Prostate gland (tissue), 2 donors: Measurements from ENCODE around the gene PGGHG. TPM values are rescaled to one million over a fixed set of nuclear protein-coding genes. Genes with fewer than 3 reads are reported as not detected.
"Not testable (repeated sequence)": the region's sequence is repeated elsewhere in the genome, so short reads cannot be mapped to it uniquely, and the experiment has no call there.

Experiments used
- DNase-seq: peaks from one replicate; pipeline ENCODE4 v3.0.0-alpha.2; 2019; ENCODE audit warnings: low spot score
- H3K27ac ChIP-seq, 2 donors: fragments of 200-600 bp; sonication (generic); 2 replicates each; pipeline ENCODE4 v1.5.1; 2017 to 2019
- H3K27me3 ChIP-seq: fragments of 200-600 bp; sonication (generic); replicated peaks from 2 replicates; pipeline ENCODE4 v1.5.1; 2019; ENCODE audit not compliant: insufficient read depth
- H3K36me3 ChIP-seq, 2 donors: fragments of 200-600 bp; sonication (generic); 1 replicate in 1 of 2; 2 replicates in 1 of 2; pipeline versions ENCODE4 v1.5.1 to v1.8.1; 2017 to 2019
- H3K4me1 ChIP-seq: fragments of 200-600 bp; sonication (generic); replicated peaks from 2 replicates; pipeline ENCODE4 v1.5.1; 2019
- H3K4me3 ChIP-seq, 2 donors: fragments of 200-600 bp; sonication (generic); 2 replicates each; pipeline ENCODE4 v1.5.1; 2017 to 2019
- H3K9me3 ChIP-seq: fragments of 200-600 bp; sonication (generic); 2 replicates; pipeline ENCODE4 v1.5.1; 2017
- POLR2A ChIP-seq: fragments of 450-650 bp; IDR thresholded peaks from one replicate; pipeline ENCODE4 v1.6.1; 2016; ENCODE audit warnings: antibody characterized with exemption, mild to moderate bottlenecking
- POLR2AphosphoS5 ChIP-seq: sonication (generic); formaldehyde crosslinking; IDR thresholded peaks from one replicate; pipeline ENCODE4 v1.6.1; 2017; ENCODE audit warnings: antibody characterized with exemption
- WGBS: methylation state at CpG from one replicate; pipeline ENCODE4 v1.1.5; 2018; 5-methylcytosine and 5-hydroxymethylcytosine counted together
- intact Hi-C: fragments of 100-400 bp; cut with DNase I; formaldehyde crosslinking; loops from one replicate; pipeline ENCODE4 v1.14.2; 2022
- total RNA-seq, 2 donors: library from RNA; depleted of rRNA; stranded (reverse); fragments of >200 nt; gene quantifications; one replicate each; pipeline ENCODE4 v1.1.0, GENCODE V29; 2016
- TF ChIP-seq, protein P1 (sequence below), 4 experiments: fragments of 200-600 bp in 2 of 4; fragments of 450-650 bp in 2 of 4; sonication (generic) in 2 of 4; IDR thresholded peaks; 1 replicate in 3 of 4; 2 replicates in 1 of 4; pipeline ENCODE4 v1.5.1; 2016 to 2019; ENCODE audit warnings: antibody characterized with exemption in 4 of 4, mild to moderate bottlenecking in 2 of 4, moderate library complexity in 2 of 4

The PGGHG gene
- total RNA-seq, 2 donors from 2014 or later, result 18.4 to 63.1 TPM

DNA sequence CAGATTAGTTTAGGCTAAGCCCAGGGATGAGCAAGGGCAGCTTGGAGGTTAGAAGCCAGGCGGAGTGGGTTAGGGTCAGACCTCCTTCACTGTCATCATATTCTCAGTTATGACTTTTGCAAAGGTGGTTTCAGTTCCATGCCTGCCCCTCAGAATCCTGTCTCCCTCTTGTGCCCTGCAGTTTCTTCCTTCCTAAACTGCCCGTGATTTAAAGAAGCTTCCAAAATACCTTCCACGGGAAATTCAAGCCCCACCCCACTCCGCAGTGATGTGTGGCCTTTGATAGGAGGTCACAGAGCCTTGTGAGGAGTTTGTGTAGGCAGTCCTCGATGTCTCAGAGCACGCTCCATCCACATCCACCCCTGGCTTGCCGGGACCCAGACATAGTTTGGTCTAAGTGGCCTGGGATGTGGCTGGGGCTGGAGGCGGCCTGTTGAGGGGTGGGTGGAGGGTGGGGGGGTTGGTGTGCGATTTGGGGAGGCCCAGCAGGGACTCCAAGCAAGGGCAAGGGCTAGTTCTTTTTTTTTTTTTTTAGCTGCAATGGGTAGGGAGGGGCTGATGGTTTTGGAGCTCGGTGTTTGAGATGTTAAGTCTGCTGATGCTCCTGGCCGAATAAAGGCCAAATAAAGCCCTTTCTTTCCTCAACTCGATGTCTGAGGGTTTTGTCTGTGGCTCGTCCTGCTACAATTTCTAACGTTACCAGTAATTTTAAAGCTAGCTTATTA, 23.3 kb downstream of the PGGHG start:
- WGBS, result 62% methylated on average over 14 of the region's 14 CpGs
- no peak overlapping the region for H3K4me3 ChIP-seq
- peak overlapping the region; percentile 84 to 86 for H3K27ac ChIP-seq
- no peaks in the 10 kb centered on the region for H3K9me3 ChIP-seq
- TF ChIP-seq, protein P1, sequence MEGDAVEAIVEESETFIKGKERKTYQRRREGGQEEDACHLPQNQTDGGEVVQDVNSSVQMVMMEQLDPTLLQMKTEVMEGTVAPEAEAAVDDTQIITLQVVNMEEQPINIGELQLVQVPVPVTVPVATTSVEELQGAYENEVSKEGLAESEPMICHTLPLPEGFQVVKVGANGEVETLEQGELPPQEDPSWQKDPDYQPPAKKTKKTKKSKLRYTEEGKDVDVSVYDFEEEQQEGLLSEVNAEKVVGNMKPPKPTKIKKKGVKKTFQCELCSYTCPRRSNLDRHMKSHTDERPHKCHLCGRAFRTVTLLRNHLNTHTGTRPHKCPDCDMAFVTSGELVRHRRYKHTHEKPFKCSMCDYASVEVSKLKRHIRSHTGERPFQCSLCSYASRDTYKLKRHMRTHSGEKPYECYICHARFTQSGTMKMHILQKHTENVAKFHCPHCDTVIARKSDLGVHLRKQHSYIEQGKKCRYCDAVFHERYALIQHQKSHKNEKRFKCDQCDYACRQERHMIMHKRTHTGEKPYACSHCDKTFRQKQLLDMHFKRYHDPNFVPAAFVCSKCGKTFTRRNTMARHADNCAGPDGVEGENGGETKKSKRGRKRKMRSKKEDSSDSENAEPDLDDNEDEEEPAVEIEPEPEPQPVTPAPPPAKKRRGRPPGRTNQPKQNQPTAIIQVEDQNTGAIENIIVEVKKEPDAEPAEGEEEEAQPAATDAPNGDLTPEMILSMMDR (IDR thresholded peaks at IDR 0.05), result no peak
- TF ChIP-seq POLR2A (no peak), POLR2AphosphoS5 (no peak)
- H3K4me1 ChIP-seq, result peaks cover 16% of the 10 kb centered on the region
- H3K27me3 ChIP-seq, result no peaks in the 10 kb centered on the region
- H3K36me3 ChIP-seq, result no peaks in the 10 kb centered on the region
- intact Hi-C loops, result no loop called here
- DNase-seq, result no peak

DNA sequence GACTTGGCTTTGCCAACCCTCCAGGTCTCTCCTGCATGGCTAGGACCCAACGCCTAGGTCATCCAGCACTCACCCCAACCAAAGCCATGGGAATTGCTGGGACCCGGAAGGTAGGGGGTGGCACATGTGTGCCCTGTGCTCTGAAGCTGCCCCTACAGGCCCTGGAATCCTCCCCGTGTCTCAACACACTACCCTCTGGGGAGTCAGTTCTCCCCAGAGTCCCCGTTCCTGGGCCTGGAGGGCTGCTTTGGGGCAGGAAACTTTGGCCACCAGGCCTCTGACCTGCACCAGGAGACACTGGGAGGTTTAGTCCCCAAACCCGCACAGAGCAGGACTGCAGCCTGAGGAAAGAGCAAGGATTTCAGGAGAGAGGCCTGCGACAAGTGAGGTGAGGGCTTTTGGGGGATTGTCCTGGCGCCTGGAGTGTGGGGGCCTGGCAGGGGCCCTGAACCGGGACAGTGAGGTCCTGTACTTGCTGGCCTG, 24.4 kb downstream of the PGGHG start:
- 40% methylated on average over 8 of the region's 8 CpGs for WGBS

DNA sequence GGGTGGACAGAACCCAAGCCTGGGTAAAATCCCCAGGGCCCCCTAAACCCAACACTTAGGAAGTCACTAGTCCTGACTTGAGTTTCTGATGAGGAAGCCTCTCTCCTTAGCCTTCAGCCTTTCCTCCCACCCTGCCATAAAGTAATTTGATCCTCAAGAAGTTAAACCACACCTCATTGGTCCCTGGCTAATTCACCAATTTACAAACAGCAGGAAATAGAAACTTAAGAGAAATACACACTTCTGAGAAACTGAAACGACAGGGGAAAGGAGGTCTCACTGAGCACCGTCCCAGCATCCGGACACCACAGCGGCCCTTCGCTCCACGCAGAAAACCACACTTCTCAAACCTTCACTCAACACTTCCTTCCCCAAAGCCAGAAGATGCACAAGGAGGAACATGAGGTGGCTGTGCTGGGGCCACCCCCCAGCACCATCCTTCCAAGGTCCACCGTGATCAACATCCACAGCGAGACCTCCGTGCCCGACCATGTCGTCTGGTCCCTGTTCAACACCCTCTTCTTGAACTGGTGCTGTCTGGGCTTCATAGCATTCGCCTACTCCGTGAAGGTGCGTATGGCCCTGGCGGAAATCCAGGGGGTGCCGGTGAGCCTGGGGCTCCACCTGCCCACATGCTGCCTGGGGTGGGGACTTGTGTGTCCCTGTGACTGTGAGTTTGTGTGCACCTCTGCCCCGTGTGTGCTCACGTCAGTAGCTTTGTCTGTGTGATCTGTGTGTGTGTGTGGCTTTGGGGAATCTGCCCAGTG, 25.0 kb downstream of the PGGHG start, which contains the start of gene IFITM1:
IFITM1 (plus strand) TSS at position 254 of the 767 bp plus-strand sequence; CDS start at position 385, 131 bp downstream.
- peak; percentile 55 for DNase-seq
- 21% methylated on average over 18 of the region's 18 CpGs for WGBS

More for the DNA sequence above, 24.4 kb downstream of the PGGHG start:
- intact Hi-C loops, result no loop called here
- DNase-seq, result no peak
- no peaks in the 10 kb centered on the region for H3K9me3 ChIP-seq
- no peak for TF ChIP-seq POLR2AphosphoS5
- TF ChIP-seq, protein P1 (IDR thresholded peaks at IDR 0.05), result no peak
- no peak for TF ChIP-seq POLR2A
- H3K27me3 ChIP-seq, result no peaks in the 10 kb centered on the region
- H3K27ac ChIP-seq, result peak overlapping the region; percentile 84 to 86
- peaks cover 16% of the 10 kb centered on the region for H3K4me1 ChIP-seq
- H3K4me3 ChIP-seq, result peak overlapping the region in 1 of 2 donors; percentile 41
- no peaks in the 10 kb centered on the region for H3K36me3 ChIP-seq

DNA sequence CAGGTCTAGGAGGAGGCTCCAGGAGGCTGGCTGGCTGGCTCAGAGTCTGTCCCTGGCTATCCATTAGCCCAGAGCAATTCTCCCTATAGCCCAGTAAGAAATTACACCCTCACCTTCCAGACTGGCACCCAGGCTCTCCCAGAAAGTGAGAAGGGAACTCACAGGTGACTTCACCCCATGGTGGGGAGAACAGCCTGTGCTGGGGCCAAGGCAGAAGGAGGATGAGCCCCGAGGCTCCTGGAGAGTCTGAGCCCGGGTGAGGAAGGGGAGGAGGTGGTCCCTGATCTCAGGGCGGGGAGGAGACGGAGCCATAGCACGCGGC, 25.6 kb downstream of the PGGHG start:
- WGBS, result 36% methylated on average over 6 of the region's 6 CpGs

More for the DNA sequence above, 25.0 kb downstream of the PGGHG start, which contains the start of gene IFITM1:
- peak; percentile 93 for TF ChIP-seq POLR2A
- TF ChIP-seq, protein P1 (IDR thresholded peaks at IDR 0.05), result no peak
- peak; percentile 89 for TF ChIP-seq POLR2AphosphoS5
- Histone ChIP-seq H3K4me1 (peaks cover 16% of the 10 kb centered on the region), H3K9me3 (no peaks in the 10 kb centered on the region), H3K36me3 (no peaks in the 10 kb centered on the region), H3K27me3 (no peaks in the 10 kb centered on the region), H3K4me3 (peak within 1 kb of the TSS; percentile 25 to 41), H3K27ac (peak within 1 kb of the TSS; percentile 84 to 86)
- intact Hi-C loops, result no loop called here

DNA sequence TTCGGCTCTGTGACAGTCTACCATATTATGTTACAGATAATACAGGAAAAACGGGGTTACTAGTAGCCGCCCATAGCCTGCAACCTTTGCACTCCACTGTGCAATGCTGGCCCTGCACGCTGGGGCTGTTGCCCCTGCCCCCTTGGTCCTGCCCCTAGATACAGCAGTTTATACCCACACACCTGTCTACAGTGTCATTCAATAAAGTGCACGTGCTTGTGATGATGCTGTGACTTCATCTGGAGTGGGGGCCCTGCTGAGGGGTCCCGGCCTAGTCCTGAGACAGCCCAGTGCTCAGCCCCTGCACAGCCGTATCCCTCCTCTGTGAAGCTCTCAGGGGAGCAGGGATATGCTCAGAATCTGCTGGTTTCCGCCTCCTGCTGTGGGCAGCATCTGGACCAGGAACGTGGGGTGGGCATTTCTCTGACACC, 26.1 kb downstream of the PGGHG start:
- peak overlapping the region; percentile 8 to 41 for H3K4me3 ChIP-seq
- H3K27ac ChIP-seq, result peak overlapping the region; percentile 84 to 86
- WGBS, result 63% methylated on average over 9 of the region's 9 CpGs
- intact Hi-C loops, result no loop called here
- TF ChIP-seq, protein P1 (IDR thresholded peaks at IDR 0.05), result no peak
- TF ChIP-seq POLR2AphosphoS5 (no peak), POLR2A (no peak)
- H3K27me3 ChIP-seq, result no peaks in the 10 kb centered on the region
- H3K4me1 ChIP-seq, result peaks cover 16% of the 10 kb centered on the region
- H3K9me3 ChIP-seq, result no peaks in the 10 kb centered on the region
- no peaks in the 10 kb centered on the region for H3K36me3 ChIP-seq
- DNase-seq, result no peak

More for the DNA sequence above, 25.6 kb downstream of the PGGHG start:
- H3K27me3 ChIP-seq, DNase-seq, H3K36me3 ChIP-seq, intact Hi-C loops, H3K9me3 ChIP-seq: not testable (repeated sequence)
- peak overlapping the region; percentile 84 to 86 for H3K27ac ChIP-seq
- peaks cover 16% of the 10 kb centered on the region for H3K4me1 ChIP-seq
- TF ChIP-seq POLR2A, result peak; percentile 5
- H3K4me3 ChIP-seq, result peak overlapping the region; percentile 25 to 41
